ENCODE measurements around the gene GLCE.

Gene GLCE

DNA sequence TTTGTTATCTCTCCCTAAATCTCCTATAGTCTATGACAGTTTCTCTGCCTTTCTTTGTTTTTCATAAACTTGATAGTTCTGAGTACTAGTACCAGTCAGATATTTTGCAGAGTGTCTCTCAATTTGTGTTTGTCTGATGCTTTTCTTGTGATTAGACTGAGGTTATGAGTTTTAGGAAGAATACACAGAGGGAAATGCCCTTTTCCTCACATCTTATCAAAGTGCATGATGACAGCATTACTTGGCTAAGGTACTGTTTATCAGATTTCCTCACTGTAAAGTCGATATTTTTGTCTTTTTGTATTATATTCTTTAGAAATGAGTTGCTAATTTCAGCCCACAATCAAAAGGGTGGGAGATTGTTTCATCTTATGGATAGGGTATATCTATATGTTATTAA, 45.6 kb downstream of the GLCE start:
- DNase-seq (ENCODE audit: low spot score) = no peak

DNA sequence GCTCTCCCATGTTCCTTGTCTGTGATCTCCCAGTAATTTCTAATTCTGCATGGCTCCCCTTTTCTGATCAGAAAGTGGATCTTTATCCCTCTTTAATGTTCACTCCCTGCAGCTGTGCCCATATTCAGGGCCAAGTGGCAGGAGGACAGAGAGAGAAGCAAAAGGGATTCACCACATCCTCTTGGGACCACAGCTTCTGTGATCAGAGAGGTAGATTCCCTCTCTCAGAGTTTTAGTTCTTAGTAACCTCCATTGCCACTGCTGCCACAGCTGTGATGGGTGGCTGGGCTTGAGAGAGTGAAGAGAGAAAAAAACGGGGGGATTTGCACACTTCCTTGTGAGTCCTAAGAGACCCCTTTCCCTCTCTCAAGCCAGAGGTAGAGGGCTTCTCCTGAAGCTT, 49.2 kb downstream of the GLCE start:
- no peak for DNase-seq (ENCODE audit: low spot score)

DNA sequence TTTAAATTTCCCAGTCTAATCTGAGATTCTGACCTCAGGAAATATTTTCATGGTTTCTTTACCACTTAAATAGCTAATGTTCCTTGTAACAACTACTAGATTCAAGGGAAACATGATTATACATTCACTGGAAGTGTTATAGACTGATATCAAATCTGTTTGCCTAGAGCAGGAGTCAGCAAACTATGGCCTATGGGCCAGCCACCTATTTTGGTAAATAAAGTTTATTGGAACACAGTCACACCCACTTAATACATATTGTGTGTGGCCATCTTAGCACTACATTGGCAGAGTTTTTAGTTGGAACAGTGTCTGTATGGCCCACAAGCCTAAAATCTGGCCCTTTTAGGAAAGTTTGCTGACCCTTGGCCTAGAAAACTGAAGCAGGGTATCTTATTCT, 50.1 kb downstream of the GLCE start:
- no peak for DNase-seq (ENCODE audit: low spot score)

DNA sequence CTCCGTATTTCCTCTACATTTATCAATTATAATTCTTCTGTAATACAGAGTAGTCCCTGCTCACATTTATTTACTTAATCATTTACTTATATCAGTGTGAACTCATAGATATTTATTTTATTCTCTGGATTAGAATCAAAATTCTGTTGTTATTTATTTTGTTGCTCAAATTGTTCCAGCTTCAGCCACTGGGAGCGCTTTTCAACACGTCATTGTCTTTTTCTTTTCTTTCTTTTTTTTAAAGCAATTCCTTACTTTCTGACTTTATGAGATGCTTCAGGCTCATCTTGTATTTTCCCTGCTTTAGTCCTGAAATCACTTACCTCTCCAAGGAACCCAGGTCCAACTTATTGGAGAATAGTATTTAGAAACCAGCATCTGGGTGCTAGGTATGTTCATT, 53.4 kb downstream of the GLCE start:
- DNase-seq (ENCODE audit: low spot score) = no peak

DNA sequence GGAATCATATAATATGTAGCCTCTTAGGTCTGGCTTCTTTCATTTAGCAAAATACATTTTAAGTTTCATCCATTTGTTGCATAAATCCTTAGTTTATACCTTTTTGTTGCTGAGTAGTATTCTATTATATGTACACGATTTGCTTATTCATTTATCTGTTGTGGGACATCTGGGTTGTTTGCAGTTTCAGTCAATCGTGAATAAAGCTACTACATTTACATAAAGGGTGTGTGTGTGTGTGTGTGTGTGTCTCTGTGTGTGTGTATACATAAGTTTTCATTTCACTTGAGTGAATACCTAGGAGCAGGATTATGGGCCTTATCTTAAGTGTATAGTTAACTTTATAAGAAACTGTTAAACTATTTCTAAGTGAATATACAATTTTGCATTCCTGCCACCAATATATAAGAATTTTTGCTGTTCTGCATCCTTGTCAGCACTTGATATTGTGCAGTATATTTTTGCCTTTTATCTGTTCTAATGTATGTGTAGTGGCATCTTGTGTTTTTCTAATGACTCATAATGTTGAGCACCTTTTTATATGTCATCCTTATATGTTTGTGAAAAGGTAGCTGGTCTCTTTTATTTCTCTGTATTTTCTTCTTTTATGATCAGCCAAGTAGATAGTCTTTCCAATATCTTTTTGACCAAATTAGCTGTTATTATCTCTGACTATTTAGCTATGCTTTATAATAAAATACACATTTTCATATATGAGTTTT, 55.0 kb downstream of the GLCE start:
- no peak for DNase-seq (ENCODE audit: low spot score)

DNA sequence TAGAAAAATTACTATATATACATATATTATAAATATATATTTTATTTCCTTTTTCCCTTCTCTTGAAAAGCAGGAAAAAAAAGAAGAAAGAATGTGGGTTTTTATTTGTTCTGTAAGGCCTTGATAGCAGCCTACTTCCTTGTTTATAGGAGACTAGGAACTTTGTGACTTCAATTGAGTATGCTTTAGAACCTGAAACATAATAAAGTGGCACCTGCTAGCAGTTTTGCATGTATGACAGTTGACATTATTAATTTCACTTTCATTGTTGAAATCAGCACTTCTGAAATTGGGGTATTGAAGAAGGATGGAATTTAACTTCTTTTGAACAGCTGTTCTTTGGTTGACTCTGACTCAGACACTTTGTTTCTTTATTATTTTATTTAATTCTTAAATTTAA, 56.9 kb downstream of the GLCE start:
- DNase-seq (ENCODE audit: low spot score) = no peak

DNA sequence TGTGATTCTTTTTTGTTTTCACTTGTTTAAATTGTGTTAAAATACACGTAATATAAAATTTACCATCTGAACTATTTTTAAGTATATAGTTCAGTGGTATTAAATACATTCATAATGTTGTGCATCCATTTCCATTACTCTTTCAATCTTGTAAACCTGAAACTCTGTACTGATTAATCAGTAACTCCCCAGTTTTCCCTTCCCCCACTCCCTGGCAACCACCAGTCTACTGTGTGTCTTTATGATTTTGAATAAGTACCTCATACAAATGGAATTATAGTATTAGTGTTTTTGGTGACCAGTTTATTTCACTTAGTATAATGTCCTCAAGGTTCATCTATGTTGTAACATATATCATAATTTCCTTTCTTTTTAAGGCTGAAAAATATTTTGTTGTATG, 59.3 kb downstream of the GLCE start:
- DNase-seq (ENCODE audit: low spot score) = no peak

DNA sequence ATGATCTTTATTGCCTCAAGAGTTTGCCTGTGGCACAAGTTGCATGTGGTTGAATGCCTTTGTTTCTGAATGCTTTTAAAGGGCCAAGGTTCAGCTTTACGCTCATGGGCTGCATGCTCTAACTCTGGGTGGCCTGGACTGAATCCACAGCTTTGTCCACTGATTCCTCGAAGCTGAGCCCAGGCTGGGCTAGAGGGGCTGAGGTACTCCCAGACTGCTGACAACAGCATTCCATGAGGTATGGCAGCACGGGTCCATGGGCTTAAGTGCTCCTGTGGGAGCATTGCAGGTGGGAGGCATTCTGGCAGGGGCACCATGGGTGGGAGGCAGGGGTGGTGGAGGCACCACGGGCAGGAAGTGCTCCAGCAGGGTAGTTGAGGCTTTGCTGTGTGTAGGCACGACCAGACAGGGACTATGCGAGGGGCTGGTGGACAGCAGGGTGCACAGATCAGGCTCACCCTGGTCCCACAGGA, 61.6 kb downstream of the GLCE start:
- no peak for DNase-seq (ENCODE audit: low spot score)

DNA sequence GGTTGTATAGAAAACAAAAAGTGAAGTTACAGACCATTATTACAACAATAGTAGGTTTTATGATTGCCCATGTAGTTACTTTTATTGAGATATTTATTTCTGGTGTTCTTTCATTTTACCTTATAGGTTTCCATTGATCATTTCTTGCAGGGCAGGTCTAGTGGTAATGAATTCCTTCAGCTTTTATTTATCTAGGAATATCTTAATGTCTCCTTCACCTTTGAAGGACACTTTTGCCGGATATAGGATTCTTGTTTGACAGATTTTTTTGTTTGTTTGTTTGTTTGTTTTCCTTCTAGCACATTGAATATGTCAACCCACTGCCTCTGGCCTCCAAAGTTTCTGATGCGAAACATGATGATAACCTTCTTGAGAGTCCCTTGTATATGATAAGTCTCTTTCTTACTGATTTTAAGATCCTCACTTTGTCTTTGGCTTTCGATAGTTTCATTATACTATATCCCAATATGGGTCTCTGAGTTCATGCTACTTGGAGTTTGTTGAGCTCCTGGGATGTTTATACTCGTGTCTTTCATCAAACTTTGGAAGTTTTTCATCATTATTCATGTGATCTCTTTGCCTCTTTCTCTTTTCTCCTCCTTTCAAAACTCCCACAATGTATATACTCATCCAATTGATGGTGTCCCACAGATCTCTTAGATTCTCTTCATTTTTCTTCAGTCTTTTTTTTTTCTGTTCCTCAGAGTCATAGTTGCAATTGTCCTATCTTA, 62.8 kb downstream of the GLCE start:
- no peak for DNase-seq (ENCODE audit: low spot score)

DNA sequence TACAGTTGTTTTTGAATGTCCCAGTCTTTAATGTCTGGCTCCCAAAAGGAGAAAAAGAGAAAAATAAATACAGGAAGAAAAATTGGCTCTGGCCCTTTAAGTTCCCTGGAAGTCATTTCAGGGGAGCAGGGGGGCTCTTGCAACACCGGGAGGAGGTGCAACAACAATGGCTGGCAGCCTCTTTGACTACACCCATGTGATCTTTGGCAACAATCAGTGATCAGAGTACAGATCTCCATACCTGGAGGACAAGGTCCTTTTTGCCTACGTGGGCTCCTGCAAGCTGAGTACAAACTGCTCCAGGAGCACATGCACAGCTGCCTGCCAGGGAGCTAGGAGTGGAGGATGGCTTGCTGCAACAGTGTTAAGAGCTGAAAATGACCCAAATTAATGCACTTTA, 63.9 kb downstream of the GLCE start:
- DNase-seq (ENCODE audit: low spot score) = no peak

DNA sequence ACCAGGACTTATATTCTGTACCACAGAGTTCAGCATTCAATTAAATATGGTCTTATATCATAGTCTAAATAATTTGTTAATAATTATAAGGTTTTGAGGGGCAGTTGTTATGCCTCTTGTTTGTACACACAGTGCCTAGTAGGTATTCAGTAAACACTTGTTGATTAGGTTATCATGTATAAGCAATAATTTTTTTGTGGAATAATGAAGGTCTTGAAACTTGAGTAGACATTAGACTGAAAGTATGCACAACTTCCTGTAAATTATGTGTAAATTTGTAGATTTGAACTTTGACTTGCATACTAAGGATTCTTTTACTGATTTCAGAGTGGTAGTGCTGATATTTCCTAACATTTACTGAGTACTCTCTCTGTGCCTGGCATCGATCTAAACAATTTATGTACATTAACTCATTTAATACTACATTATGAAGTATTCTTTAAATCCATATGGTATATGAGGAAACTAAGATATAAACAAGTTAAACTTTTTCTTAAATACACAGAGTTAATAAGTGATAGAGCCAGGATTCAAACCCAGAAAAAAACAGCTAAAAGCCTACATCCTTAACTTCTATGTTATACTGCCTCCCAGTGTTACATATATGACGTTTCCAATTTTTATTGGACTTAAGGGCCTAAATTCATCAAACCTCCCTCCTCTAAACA, 65.1 kb downstream of the GLCE start:
- peak; percentile 41 for DNase-seq (ENCODE audit: low spot score)

DNA sequence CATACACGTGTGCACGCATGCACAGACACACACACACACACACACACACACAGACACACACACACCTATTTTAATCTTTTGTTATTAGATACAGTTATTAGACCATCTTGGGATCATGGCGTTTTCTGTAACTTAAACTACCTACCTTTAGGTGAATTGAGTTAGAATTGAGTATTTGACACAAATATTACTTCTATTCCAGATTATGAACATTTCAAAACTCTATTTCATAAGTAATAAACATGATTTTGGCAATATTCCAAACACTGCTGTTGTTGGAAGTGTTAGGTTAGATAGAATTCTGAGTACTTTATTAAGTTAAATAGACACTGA, 65.6 kb downstream of the GLCE start:
- DNase-seq (ENCODE audit: low spot score) = no peak

DNA sequence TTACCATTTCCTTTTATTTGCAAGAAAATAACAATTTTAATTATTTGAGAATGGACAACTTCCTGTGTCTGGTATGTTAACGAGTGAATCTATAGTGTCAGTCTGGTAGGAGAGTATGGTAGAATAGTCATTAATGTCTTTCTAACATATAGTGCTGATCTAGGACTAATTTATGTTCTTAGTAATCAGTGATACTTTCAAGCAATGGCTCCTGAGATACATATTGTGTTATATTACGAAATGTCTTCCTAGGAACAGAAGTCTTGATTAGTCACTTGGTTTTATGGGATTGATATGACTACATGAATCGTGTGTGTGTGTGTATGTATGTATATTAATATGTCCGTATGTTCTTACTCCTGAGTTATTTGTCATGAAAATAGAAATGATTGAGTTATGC, 71.7 kb downstream of the GLCE start:
- DNase-seq (ENCODE audit: low spot score) = peak; percentile 24

DNA sequence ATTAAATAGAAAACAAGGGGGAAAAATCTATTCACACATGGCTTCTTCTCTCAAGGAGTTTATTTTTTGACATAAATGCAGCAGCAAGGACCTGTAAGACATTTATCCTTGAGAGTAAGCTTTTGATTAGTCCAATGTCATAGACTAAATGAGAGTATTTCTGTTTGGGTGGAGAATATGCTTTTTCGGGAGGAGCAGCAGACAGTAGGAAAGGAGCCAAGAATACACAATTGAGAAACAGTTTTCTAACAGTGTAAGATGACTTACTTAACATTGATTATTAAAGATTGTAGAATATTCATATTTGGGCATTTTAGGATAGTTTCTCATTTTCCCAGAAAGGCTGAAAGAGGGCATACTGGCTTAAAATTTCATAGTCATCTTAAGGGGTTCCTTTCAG, 72.3 kb downstream of the GLCE start:
- no peak for DNase-seq (ENCODE audit: low spot score)

DNA sequence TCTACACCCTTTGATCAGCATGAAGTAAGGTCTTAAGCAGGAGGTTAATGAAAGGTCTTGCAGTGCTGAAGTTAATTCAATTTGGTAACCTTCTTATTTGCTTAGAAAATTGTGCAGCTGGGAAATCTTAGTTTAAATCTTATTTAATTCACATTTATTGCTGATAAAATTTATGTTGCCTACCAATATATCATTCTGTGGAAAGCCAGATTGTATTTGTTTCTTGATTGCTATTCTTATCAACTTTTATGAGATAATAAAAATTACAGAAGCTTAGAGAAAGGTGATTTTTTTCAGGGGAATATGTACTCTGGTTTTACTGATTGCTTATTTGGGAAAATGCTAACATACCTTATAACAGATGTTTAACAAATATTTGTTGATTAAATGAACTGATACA, 74.2 kb downstream of the GLCE start:
- no peak for DNase-seq (ENCODE audit: low spot score)

DNA sequence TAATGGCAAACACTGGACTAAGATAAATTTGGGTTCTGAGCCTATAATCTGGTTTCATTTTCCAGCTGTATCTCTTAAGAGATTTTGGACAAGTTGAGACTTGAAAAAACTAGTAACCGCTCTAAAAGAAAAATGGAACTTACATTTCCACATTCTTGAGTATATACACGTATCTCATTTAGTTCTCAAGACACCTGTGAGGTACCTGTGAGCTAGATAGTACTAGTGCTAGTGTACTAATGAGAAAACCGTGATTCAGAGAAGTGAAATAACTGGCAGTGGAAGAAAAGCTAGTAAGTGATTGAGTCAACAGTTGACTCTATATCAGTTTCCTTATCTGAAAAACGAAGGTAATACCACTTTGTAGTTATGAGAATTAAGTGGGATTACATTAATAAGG, 76.1 kb downstream of the GLCE start:
- DNase-seq (ENCODE audit: low spot score) = no peak

DNA sequence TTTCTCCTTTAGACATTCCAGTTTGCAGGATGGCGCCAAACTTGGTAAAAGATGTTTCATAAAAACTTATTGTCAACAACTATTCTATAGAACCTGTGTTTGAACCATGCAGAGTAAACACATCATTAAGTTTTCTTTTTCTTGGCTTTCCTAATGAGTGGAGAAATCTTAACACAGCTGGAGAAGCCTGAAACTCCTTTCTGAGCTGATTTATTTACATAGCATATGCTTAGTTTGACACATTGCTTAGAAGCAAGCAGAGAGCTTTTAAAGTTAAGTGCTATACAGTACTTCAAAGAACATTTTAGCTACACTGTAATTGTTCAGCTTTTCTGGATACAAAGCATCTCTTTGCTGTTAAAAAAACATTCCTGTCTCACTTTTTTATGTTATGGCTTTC, 77.3 kb downstream of the GLCE start:
- DNase-seq (ENCODE audit: low spot score) = no peak

DNA sequence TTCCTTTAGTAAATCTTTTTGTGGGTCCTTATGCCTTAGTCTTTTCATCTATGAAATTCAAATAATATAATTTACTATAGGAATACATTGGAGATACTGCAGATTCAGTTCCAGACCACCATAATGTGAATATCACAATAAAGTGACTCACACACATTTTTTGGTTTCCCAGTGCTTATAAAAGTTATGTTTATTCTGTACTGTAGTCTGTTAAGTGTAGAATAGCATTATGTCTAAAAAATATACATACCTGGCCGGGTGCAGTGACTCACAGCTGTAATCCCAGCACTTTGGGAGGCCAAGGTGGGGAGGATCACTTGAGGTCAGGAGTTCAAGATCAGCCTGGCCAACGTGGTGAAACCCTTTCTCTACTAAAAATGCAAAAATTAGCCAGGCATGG, 84.4 kb downstream of the GLCE start:
- no peak for DNase-seq (ENCODE audit: low spot score)

DNA sequence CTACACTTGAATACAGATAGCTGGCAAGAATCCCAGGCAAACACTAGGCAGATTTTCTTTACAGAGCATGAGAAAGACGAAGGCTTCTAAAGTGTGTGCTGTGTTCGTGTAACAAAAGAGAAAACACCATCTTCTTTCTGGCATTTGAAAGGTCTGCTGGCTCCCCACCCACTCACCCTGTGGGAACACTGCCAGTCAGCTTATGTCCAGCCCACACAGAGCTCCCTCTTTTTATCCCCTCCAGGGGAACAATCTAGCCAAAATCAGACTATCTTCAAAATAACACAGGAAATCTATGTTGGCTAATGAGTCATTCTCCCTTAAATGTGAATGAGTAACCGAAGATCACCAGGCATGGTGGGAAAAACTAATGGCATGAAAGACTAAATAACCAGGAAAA, 92.7 kb downstream of the GLCE start:
- DNase-seq (ENCODE audit: low spot score) = peak; percentile 64

DNA sequence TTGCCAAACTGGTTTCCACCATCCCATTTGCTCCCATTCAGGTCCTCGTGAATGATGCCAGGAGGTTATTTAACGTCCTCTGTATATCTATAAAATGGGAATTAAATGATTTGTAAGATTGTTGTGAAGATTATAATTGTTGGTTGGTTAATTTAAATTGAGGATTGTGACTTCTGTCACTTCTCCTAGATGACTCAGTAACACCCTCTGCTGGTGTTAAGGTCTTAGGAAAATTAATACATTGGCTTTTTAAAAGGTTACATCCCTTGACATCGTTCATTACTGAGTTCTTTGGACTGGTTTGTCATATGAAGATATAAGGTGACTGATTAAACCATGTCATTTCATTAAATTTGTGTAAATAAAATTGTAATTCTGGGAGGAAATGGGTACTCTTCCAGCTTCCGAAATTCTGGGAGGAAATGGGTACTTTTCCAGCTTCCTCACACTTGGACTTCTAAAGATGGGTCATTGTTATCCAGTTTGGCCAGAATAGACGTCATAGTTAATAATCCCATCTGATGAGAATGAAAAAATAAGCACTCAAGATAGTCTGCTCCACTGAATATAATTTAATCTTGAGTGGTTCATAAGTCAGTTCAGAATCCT, 105.0 kb downstream of the GLCE start:
- peak; percentile 47 for DNase-seq (ENCODE audit: low spot score)

DNA sequence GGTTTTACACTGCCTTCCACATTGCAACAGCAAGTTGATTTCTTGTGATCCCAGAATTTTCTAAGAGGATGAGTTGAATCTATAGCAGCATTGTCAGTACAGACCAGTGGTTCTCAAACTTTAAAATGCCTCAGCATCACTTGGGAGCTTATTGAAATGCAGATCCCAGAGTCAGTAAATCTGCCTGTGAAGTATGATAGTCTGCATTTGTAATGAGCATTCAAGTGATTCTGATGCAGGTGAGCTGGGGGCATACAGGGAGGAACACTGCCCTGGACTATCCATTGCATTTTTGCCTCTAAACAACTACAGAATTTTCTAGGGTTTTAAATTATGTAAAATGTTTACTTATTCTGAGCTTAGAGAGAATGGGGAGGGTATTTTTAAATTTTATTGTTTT, 110.8 kb downstream of the GLCE start:
- no peak for DNase-seq (ENCODE audit: low spot score)

DNA sequence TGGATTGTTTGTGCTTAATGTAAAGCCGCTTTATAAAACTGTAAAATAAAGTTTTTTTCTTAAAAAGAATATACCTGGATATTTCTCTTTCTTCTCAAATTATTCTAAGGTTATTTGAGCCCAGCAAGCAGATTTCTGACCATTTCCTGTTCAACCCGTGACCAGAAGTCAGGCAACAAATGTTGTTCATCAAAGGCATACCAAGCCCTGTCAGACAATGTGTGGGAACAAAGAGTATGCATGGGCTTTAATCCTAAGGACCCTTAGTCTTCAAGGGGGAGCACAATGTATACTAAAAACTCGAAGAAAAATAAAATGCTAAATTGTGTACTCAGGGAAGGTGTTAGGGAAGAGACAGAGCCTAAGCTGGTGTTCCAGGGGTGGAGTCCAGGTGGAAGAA, 111.7 kb downstream of the GLCE start:
- DNase-seq (ENCODE audit: low spot score) = no peak

DNA sequence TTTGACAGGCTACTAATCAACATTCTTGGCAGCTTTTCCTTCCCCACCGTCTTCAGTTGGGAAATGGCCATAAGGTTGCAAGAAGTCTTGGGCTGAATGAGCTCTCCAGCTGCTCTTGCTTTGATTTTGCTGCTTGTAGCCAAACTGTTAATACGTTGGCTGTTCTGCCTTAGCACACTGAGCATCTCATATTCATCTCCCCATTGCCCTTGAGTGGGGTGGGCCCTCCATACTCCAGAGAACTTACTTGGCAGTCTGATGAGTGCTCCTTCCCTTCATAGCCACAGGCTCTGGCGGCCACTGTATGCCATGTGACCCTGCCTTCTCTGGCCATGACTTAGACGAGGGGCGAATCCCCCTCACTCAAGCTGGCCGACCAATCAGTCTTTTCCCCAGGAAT, 112.5 kb downstream of the GLCE start:
- DNase-seq (ENCODE audit: low spot score) = no peak

All from RKO (cell line).